H9 (cell line): ENCODE results near the gene APOBEC3B. TPM values are rescaled to one million over a fixed set of nuclear protein-coding genes. Genes with fewer than 3 reads are reported as not detected.

Experiments
- DNase-seq: peaks from one replicate; pipeline ENCODE4 v3.0.0-alpha.2; 2017
- H2AFZ ChIP-seq: one replicate; pipeline ENCODE4 v1.6.1; 2013; ENCODE audit warnings: mild to moderate bottlenecking, low read length, control low read depth, moderate library complexity
- H2AK5ac ChIP-seq: 2 replicates; pipeline ENCODE4 v1.6.1; 2013; ENCODE audit warnings: low read length, control low read depth, mixed read lengths; ENCODE audit not compliant: insufficient read length
- H2BK120ac ChIP-seq: one replicate; pipeline ENCODE4 v1.6.1; 2013; ENCODE audit warnings: low read depth, mild to moderate bottlenecking, low read length, control low read depth, inconsistent platforms; ENCODE audit not compliant: poor library complexity, severe bottlenecking
- H2BK12ac ChIP-seq: 2 replicates; pipeline ENCODE4 v1.6.1; 2013; ENCODE audit warnings: low read length, control low read depth, mixed read lengths, low read depth; ENCODE audit not compliant: insufficient read length
- H2BK15ac ChIP-seq: 2 replicates; pipeline ENCODE4 v1.6.1; 2013; ENCODE audit warnings: low read depth, low read length, control low read depth
- H2BK20ac ChIP-seq: one replicate; pipeline ENCODE4 v1.6.1; 2013; ENCODE audit warnings: low read depth, mild to moderate bottlenecking, low read length, control low read depth, inconsistent platforms; ENCODE audit not compliant: poor library complexity, severe bottlenecking
- H2BK5ac ChIP-seq: 2 replicates; pipeline ENCODE4 v1.6.1; 2013; ENCODE audit warnings: low read length, control low read depth, mixed read lengths; ENCODE audit not compliant: insufficient read length
- H3K14ac ChIP-seq: 2 replicates; pipeline ENCODE4 v1.6.1; 2013; ENCODE audit warnings: low read length, control low read depth; ENCODE audit not compliant: insufficient read depth
- H3K18ac ChIP-seq: 2 replicates; pipeline ENCODE4 v1.6.1; 2013; ENCODE audit warnings: low read depth, mild to moderate bottlenecking, mixed read lengths, low read length, control low read depth; ENCODE audit not compliant: insufficient read length
- H3K23ac ChIP-seq: 2 replicates; pipeline ENCODE4 v1.6.1; 2013; ENCODE audit warnings: low read length, control low read depth, mixed read lengths, low read depth; ENCODE audit not compliant: insufficient read length
- H3K23me2 ChIP-seq: 2 replicates; pipeline ENCODE4 v1.6.1; 2013; ENCODE audit warnings: low read depth, mild to moderate bottlenecking, mixed read lengths, low read length, control low read depth; ENCODE audit not compliant: insufficient read length, poor library complexity, severe bottlenecking
- H3K27ac ChIP-seq: 2 replicates; pipeline ENCODE4 v1.5.1; 2013; ENCODE audit warnings: low read length, control low read depth, mixed read lengths, low read depth; ENCODE audit not compliant: insufficient read length
- H3K27me3 ChIP-seq: 2 replicates; pipeline ENCODE4 v1.6.1; 2013; ENCODE audit warnings: low read length, control low read depth, inconsistent platforms; ENCODE audit not compliant: insufficient read depth
- H3K4ac ChIP-seq: 2 replicates; pipeline ENCODE4 v1.6.1; 2013; ENCODE audit warnings: low read depth, mild to moderate bottlenecking, control low read depth, inconsistent platforms, low read length, moderate library complexity
- H3K4me1 ChIP-seq: 2 replicates; pipeline ENCODE4 v1.6.1; 2013; ENCODE audit warnings: low read length, control low read depth, inconsistent platforms; ENCODE audit not compliant: insufficient read depth
- H3K4me2 ChIP-seq: 2 replicates; pipeline ENCODE4 v1.6.1; 2013; ENCODE audit warnings: low read length, control low read depth, mixed read lengths; ENCODE audit not compliant: insufficient read length, insufficient read depth
- H3K56ac ChIP-seq: 2 replicates; pipeline ENCODE4 v1.6.1; 2013; ENCODE audit warnings: low read depth, mild to moderate bottlenecking, mixed read lengths, low read length, control low read depth; ENCODE audit not compliant: insufficient read length
- H3K79me1 ChIP-seq: 2 replicates; pipeline ENCODE4 v1.6.1; 2013; ENCODE audit warnings: low read depth, mild to moderate bottlenecking, moderate library complexity, low read length, control low read depth, inconsistent platforms; ENCODE audit not compliant: insufficient read depth, poor library complexity, severe bottlenecking
- H3K79me2 ChIP-seq: 2 replicates; pipeline ENCODE4 v1.6.1; 2013; ENCODE audit warnings: low read length, control low read depth, inconsistent platforms; ENCODE audit not compliant: insufficient read depth
- H3K9ac ChIP-seq: 2 replicates; pipeline ENCODE4 v1.6.1; 2013; ENCODE audit warnings: low read length, control low read depth, mixed read lengths; ENCODE audit not compliant: insufficient read length; ENCODE audit errors: extremely low read depth
- H3K9me3 ChIP-seq: one replicate; pipeline ENCODE4 v1.6.1; 2013; ENCODE audit warnings: low read depth, low read length, inconsistent platforms; ENCODE audit not compliant: control insufficient read depth
- H3T11ph ChIP-seq: one replicate; pipeline ENCODE4 v1.6.1; 2013; ENCODE audit warnings: mild to moderate bottlenecking, low read length, control low read depth, inconsistent platforms
- H4K20me1 ChIP-seq: one replicate; pipeline ENCODE4 v1.6.1; 2013; ENCODE audit not compliant: control insufficient read depth, insufficient read length, insufficient read depth
- H4K5ac ChIP-seq: 2 replicates; pipeline ENCODE4 v1.6.1; 2013; ENCODE audit warnings: low read depth, mild to moderate bottlenecking, mixed read lengths, low read length, control low read depth; ENCODE audit not compliant: insufficient read length
- H4K8ac ChIP-seq: replicated peaks from 2 replicates; pipeline ENCODE4 v1.6.1; 2013; ENCODE audit warnings: low read length, control low read depth, mixed read lengths, low read depth; ENCODE audit not compliant: insufficient read length
- H4K91ac ChIP-seq: 2 replicates; pipeline ENCODE4 v1.6.1; 2013; ENCODE audit warnings: low read depth, mild to moderate bottlenecking, moderate library complexity, mixed read lengths, low read length, control low read depth; ENCODE audit not compliant: insufficient read length
- H3K27ac Mint-ChIP-seq, 3 experiments: 2 replicates in 2 of 3; 3 replicates in 1 of 3; pipeline ENCODE4 v1.8.0; 2020 to 2021; ENCODE audit warnings: mixed read lengths in 3 of 3, mild to moderate bottlenecking in 1 of 3, moderate library complexity in 1 of 3
- H3K27me3 Mint-ChIP-seq: 2 replicates; pipeline ENCODE4 v1.8.0; 2021; ENCODE audit warnings: low read depth, mild to moderate bottlenecking, moderate library complexity, mixed read lengths
- H3K36me3 Mint-ChIP-seq, 3 experiments: 2 replicates in 2 of 3; 3 replicates in 1 of 3; pipeline ENCODE4 v1.8.0; 2020 to 2021; ENCODE audit warnings: low read depth in 3 of 3, mixed read lengths in 3 of 3; ENCODE audit not compliant: insufficient read depth in 1 of 3
- H3K4me1 Mint-ChIP-seq, 2 experiments: 2 replicates each; pipeline ENCODE4 v1.8.0; 2020; ENCODE audit warnings: mixed read lengths in 2 of 2
- H3K4me3 Mint-ChIP-seq, 2 experiments: 2 replicates in 1 of 2; 3 replicates in 1 of 2; pipeline ENCODE4 v1.8.0; 2020 to 2021; ENCODE audit warnings: mild to moderate bottlenecking in 2 of 2, mixed read lengths in 2 of 2, moderate library complexity in 1 of 2
- H3K9me3 Mint-ChIP-seq, 2 experiments: 2 replicates in 1 of 2; 3 replicates in 1 of 2; pipeline ENCODE4 v1.8.0; 2020; ENCODE audit warnings: mild to moderate bottlenecking in 2 of 2, mixed read lengths in 2 of 2, moderate library complexity in 1 of 2
- CTCF ChIP-seq: fragments of 200-600 bp; sonication (generic); conservative IDR thresholded peaks from 3 replicates; pipeline ENCODE4 v1.8.0; 2021; ENCODE audit warnings: antibody characterized with exemption, mild to moderate bottlenecking
- WGBS: extraction: QIAGEN DNeasy Blood & Tissue Kit; methylation state at CpG from one replicate; pipeline ENCODE4 v1.1.7; 2013; ENCODE audit warnings: missing lambda C conversion rate, low lambda C conversion rate, mixed read lengths; ENCODE audit not compliant: insufficient read length; ENCODE audit errors: extremely low coverage; 5-methylcytosine and 5-hydroxymethylcytosine counted together
- total RNA-seq: library from RNA; stranded (reverse); gene quantifications from 2 replicates; pipeline ENCODE4 v1.2.1, GENCODE V29; 2021

The APOBEC3B gene
- total RNA-seq, 1 experiment from 2014 or later, result 29.0 TPM

- TF ChIP-seq CTCF, result no peak
- H3K4ac ChIP-seq, result no peak overlapping the region
- no peak overlapping the region for H3K14ac ChIP-seq
- H2BK5ac ChIP-seq, result no peak overlapping the region
- no peak overlapping the region for H3K27ac Mint-ChIP-seq
- no peak overlapping the region for H4K91ac ChIP-seq
- no peak overlapping the region for H3K9ac ChIP-seq
- no peak overlapping the region for H3K23ac ChIP-seq
- H2BK120ac ChIP-seq, result no peak overlapping the region
- H3K27me3 Mint-ChIP-seq, result peaks cover 16% of the 10 kb centered on the region
- no peak overlapping the region for H2BK15ac ChIP-seq
- peaks cover 15 to 21% of the 10 kb centered on the region in 2 experiments for H3K4me1 Mint-ChIP-seq
- no peak overlapping the region for H3T11ph ChIP-seq
- H2BK12ac ChIP-seq, result no peak overlapping the region
- no CpG with 5 or more reads among the region's 11 CpGs for WGBS
- H3K27me3 ChIP-seq, result no peaks in the 10 kb centered on the region
- H3K56ac ChIP-seq, result no peak overlapping the region
- no peaks in the 10 kb centered on the region for H4K20me1 ChIP-seq
- no peak overlapping the region for H2BK20ac ChIP-seq
- no peak overlapping the region for H3K4me2 ChIP-seq
- H3K9me3 Mint-ChIP-seq, result no peaks in the 10 kb centered on the region; a peak in 2 of 5 replicates
- H3K36me3 Mint-ChIP-seq, result no peaks in the 10 kb centered on the region
- no peaks in the 10 kb centered on the region for H3K9me3 ChIP-seq
- H4K8ac ChIP-seq, result no peak overlapping the region
- H2AK5ac ChIP-seq, result no peak overlapping the region
- H3K18ac ChIP-seq, result no peak overlapping the region
- no peak overlapping the region for H3K27ac ChIP-seq
- no peak overlapping the region for H3K4me3 Mint-ChIP-seq
- H3K23me2 ChIP-seq, result no peaks in the 10 kb centered on the region
- no peaks in the 10 kb centered on the region; the same call in 1 of the 2 replicates for H3K4me1 ChIP-seq
- H2AFZ ChIP-seq, result no peak overlapping the region
- no peaks in the 10 kb centered on the region for H3K79me1 ChIP-seq
- H3K79me2 ChIP-seq, result no peaks in the 10 kb centered on the region
- no peak overlapping the region for H4K5ac ChIP-seq
- no peak for DNase-seq
Measured at GRCh38 chr22:38968801-38969200, 13.3 kb upstream of the APOBEC3B start.
